Endothelial cell of umbilical vein (primary cell): ENCODE results near the gene NAV2. TPM values are rescaled to one million over a fixed set of nuclear protein-coding genes. Genes with fewer than 3 reads are reported as not detected.

ENCODE experiments used
- BruUV-seq: library from RNA; stranded (reverse); fragments of 400-500 nt; replicated peaks from 2 replicates; lab custom pipeline; 2021; lab: Mats Ljungman, UMichigan
- CTCF ChIA-PET: fragments of 300-600, 350-600 bp; sonication (Branson Sonifier 250); formaldehyde crosslinking; loops from one replicate; lab custom pipeline; 2021; ENCODE audit warnings: antibody characterized with exemption, inconsistent platforms; lab: Charles Lee
- POLR2A ChIA-PET: fragments of 300-600, 350-600 bp; sonication (Branson Sonifier 250); formaldehyde crosslinking; loops from one replicate; lab custom pipeline; 2021; ENCODE audit warnings: antibody characterized with exemption, inconsistent platforms; lab: Charles Lee
- DNase-seq: peaks from one replicate; pipeline ENCODE4 v3.0.0-alpha.2; 2011; ENCODE audit warnings: low read depth, low spot score
- FAIRE-seq: peaks from 2 replicates; lab custom pipeline; 2011; peaks lifted over from hg19 to GRCh38; lab: Jason Lieb, UNC
- H2AFZ ChIP-seq: 2 replicates; pipeline ENCODE4 v1.6.0; 2012; ENCODE audit warnings: low read depth, low read length, control low read depth, inconsistent platforms
- H3K27ac ChIP-seq: 2 replicates; pipeline ENCODE4 v1.5.1; 2011; ENCODE audit warnings: low read depth, mild to moderate bottlenecking, control low read depth, low read length, moderate library complexity; ENCODE audit not compliant: insufficient read depth
- H3K27me3 ChIP-seq, 2 experiments: 2 replicates each; pipeline versions ENCODE4 v1.6.0 to v1.6.1; 2011; ENCODE audit warnings: low read length in 2 of 2, mixed read lengths in 1 of 2; ENCODE audit not compliant: control insufficient read depth in 2 of 2, insufficient read depth in 2 of 2
- H3K36me3 ChIP-seq, 2 experiments: 2 replicates in 1 of 2; 3 replicates in 1 of 2; pipeline ENCODE4 v1.5.1; 2011; ENCODE audit warnings: low read length in 2 of 2, mild to moderate bottlenecking in 1 of 2, moderate library complexity in 1 of 2; ENCODE audit not compliant: control insufficient read depth in 2 of 2, insufficient read depth in 2 of 2; ENCODE audit errors: extremely low read depth in 1 of 2
- H3K4me1 ChIP-seq: 3 replicates; pipeline ENCODE4 v1.5.1; 2011; ENCODE audit warnings: mild to moderate bottlenecking, low read length; ENCODE audit not compliant: control insufficient read depth, insufficient read depth; ENCODE audit errors: extremely low read depth
- H3K4me2 ChIP-seq: 2 replicates; pipeline ENCODE4 v1.6.1; 2011; ENCODE audit warnings: low read length, control low read depth, mixed read lengths; ENCODE audit not compliant: insufficient read depth
- H3K4me3 ChIP-seq, 3 experiments: fragments of 200-600 bp in 1 of 3; sonication (generic), shearing (Covaris generic) in 1 of 3; replicated peaks in 1 of 3; 2 replicates each; pipeline ENCODE4 v1.5.1; 2011 to 2016; ENCODE audit warnings: control low read depth in 3 of 3, low read length in 3 of 3, mild to moderate bottlenecking in 2 of 3, inconsistent platforms in 1 of 3, low read depth in 1 of 3, moderate library complexity in 1 of 3; ENCODE audit not compliant: insufficient read depth in 1 of 3
- H3K79me2 ChIP-seq: 2 replicates; pipeline ENCODE4 v1.6.0; 2012; ENCODE audit warnings: low read length, inconsistent platforms; ENCODE audit not compliant: control insufficient read depth, insufficient read depth
- H3K9ac ChIP-seq: replicated peaks from 2 replicates; pipeline ENCODE3; 2011; ENCODE audit warnings: low read length, control low read depth; ENCODE audit not compliant: insufficient read depth; ENCODE audit errors: extremely low read depth
- H3K9me1 ChIP-seq: replicated peaks from 3 replicates; pipeline ENCODE4 v1.6.0; 2011; ENCODE audit warnings: mild to moderate bottlenecking, low read length; ENCODE audit not compliant: control insufficient read depth, insufficient read depth; ENCODE audit errors: extremely low read depth
- H3K9me3 ChIP-seq: replicated peaks from 2 replicates; pipeline ENCODE4 v1.5.1; 2012; ENCODE audit warnings: low read length, inconsistent platforms; ENCODE audit not compliant: control insufficient read depth, insufficient read depth
- H4K20me1 ChIP-seq: replicated peaks from 2 replicates; pipeline ENCODE3; 2011; ENCODE audit warnings: mild to moderate bottlenecking, low read length; ENCODE audit not compliant: control insufficient read depth, insufficient read depth; ENCODE audit errors: extremely low read depth
- CTCF ChIP-seq, 2 donors: IDR thresholded peaks; 1 replicate in 1 of 2; 2 replicates in 1 of 2; pipeline ENCODE4 v1.5.1; 2011; ENCODE audit warnings: low read length in 2 of 2, mild to moderate bottlenecking in 2 of 2, moderate library complexity in 2 of 2, control low read depth in 1 of 2, inconsistent platforms in 1 of 2, low read depth in 1 of 2; ENCODE audit not compliant: insufficient read depth in 1 of 2; ENCODE audit errors: extremely low read depth in 1 of 2
- EZH2 ChIP-seq: IDR thresholded peaks from 2 replicates; pipeline ENCODE4 v1.6.1; 2012; ENCODE audit warnings: borderline replicate concordance, low read depth, mild to moderate bottlenecking, moderate library complexity, low read length, inconsistent platforms; ENCODE audit not compliant: severe bottlenecking
- FOS ChIP-seq: IDR thresholded peaks from 2 replicates; pipeline ENCODE4 v1.6.1; 2011; ENCODE audit warnings: mild to moderate bottlenecking, low read length, moderate library complexity, borderline replicate concordance; ENCODE audit not compliant: insufficient read depth
- GATA2 ChIP-seq: IDR thresholded peaks from 2 replicates; pipeline ENCODE4 v1.7.0; 2011; ENCODE audit warnings: low read depth, mild to moderate bottlenecking, moderate library complexity, mixed read lengths, low read length; ENCODE audit not compliant: insufficient read length, insufficient read depth
- JUN ChIP-seq: IDR thresholded peaks from 2 replicates; pipeline ENCODE4 v1.6.1; 2011; ENCODE audit warnings: borderline replicate concordance, low read depth; ENCODE audit not compliant: insufficient read length, insufficient read depth
- MAX ChIP-seq: IDR thresholded peaks from 2 replicates; pipeline ENCODE4 v1.6.1; 2011; ENCODE audit not compliant: insufficient read depth, insufficient read length
- MYC ChIP-seq: IDR thresholded peaks from one replicate; pipeline ENCODE4 v1.6.1; 2011; ENCODE audit warnings: mild to moderate bottlenecking, low read depth, low read length
- POLR2A ChIP-seq: IDR thresholded peaks from 2 replicates; pipeline ENCODE4 v1.6.1; 2012; ENCODE audit warnings: low read depth, mild to moderate bottlenecking, control low read depth, low read length
- POLR2AphosphoS5 ChIP-seq: IDR thresholded peaks from 2 replicates; pipeline ENCODE4 v1.6.1; 2012; ENCODE audit warnings: low read depth, mild to moderate bottlenecking, control low read depth, low read length, moderate library complexity; ENCODE audit not compliant: insufficient read depth
- dilution Hi-C: fragments of 300-500 bp; cut with MboI; formaldehyde crosslinking; loops from one replicate; pipeline ENCODE4 v1.15.0; 2019; ENCODE audit warnings: low sequenced_read_pairs; ENCODE audit not compliant: extremely low pct_ligation_motif_present
- intact Hi-C: fragments of 100-400 bp; cut with micrococcal nuclease; formaldehyde crosslinking; loops from one replicate; pipeline ENCODE4 v1.10.0; 2022
- polyA plus RNA-seq, 4 experiments: library from polyadenylated mRNA; depleted of rRNA in 3 of 4; stranded (reverse) in 3 of 4; unstranded in 1 of 4; fragments of >200 nt; gene quantifications; 2 replicates each; pipeline versions ENCODE4 v1.2.1 to v1.2.3, GENCODE V29; 2011 to 2012; ENCODE audit warnings: missing spikeins in 1 of 4
- total RNA-seq: library from RNA; stranded (reverse); gene quantifications from 2 replicates; pipeline ENCODE4 v1.2.3, GENCODE V29; 2021

Gene NAV2
- total and polyA plus RNA-seq, 2 donors (not counting 3 experiments of a cell fraction or from before 2014, with no cell fraction given), result 10.9 to 68.0 TPM

- no peaks in the 10 kb centered on the region for H3K79me2 ChIP-seq
- intact Hi-C loops, result no loop called here
- no peak for TF ChIP-seq FOS
- TF ChIP-seq JUN, result no peak
- no peak for TF ChIP-seq POLR2A
- no peak for TF ChIP-seq GATA2
- no peak for TF ChIP-seq POLR2AphosphoS5
- TF ChIP-seq EZH2, result no peak
- no peak for TF ChIP-seq MYC
- TF ChIP-seq MAX, result no peak
- no peak for TF ChIP-seq CTCF (IDR thresholded peaks at IDR 0.05; ENCODE audit: extremely low read depth in 1 of 2, insufficient read depth in 1 of 2, low read depth in 1 of 2, low read length in 2 of 2)
- H3K4me2 ChIP-seq, result no peak overlapping the region
- POLR2A ChIA-PET, result no interaction called here
- H2AFZ ChIP-seq, result no peak overlapping the region
- FAIRE-seq, result no peak
- BruUV-seq, result no TSS peak
- DNase-seq, result no peak
- H3K27me3 ChIP-seq, result no peaks in the 10 kb centered on the region
- dilution Hi-C loops, result no loop called here
- no peak overlapping the region for H3K9ac ChIP-seq
- CTCF ChIA-PET, result interaction anchor here (1.7 to 2.7 kb wide), 2 partner anchors 17 to 37 kb away, joined by 3 to 8 read pairs; partner anchors contain the start of gene NAV2
- H3K4me3 ChIP-seq, result no peak overlapping the region
- H3K9me3 ChIP-seq, result no peaks in the 10 kb centered on the region
- H3K4me1 ChIP-seq, result peaks cover 22% of the 10 kb centered on the region
- no peaks in the 10 kb centered on the region for H4K20me1 ChIP-seq
- no peak overlapping the region for H3K27ac ChIP-seq
- H3K36me3 ChIP-seq, result no peaks in the 10 kb centered on the region
- H3K9me1 ChIP-seq, result no peaks in the 10 kb centered on the region
These were observed 37.8 kb upstream of the NAV2 start for GRCh38 chr11:19674836-19675235.
